Kidney epithelial cell (primary cell): Measurements from ENCODE around the gene CHRNA9. TPM values are rescaled to one million over a fixed set of nuclear protein-coding genes. Genes with fewer than 3 reads are reported as not detected.

Experiments
- DNase-seq: peaks from one replicate; pipeline ENCODE4 v3.0.0-alpha.2; 2010; ENCODE audit warnings: low read depth
- H3K27me3 ChIP-seq: 2 replicates; pipeline ENCODE4 v1.6.0; 2011; ENCODE audit warnings: low read length; ENCODE audit not compliant: control insufficient read depth, insufficient read depth
- H3K36me3 ChIP-seq: 2 replicates; pipeline ENCODE4 v1.5.1; 2011; ENCODE audit warnings: low read length; ENCODE audit not compliant: control insufficient read depth, insufficient read depth
- H3K4me3 ChIP-seq: 2 replicates; pipeline ENCODE4 v1.5.1; 2011; ENCODE audit warnings: low read depth, mild to moderate bottlenecking, control low read depth, low read length
- total RNA-seq: library from RNA; depleted of rRNA; stranded (reverse); fragments of >200 nt; gene quantifications from 2 replicates; pipeline ENCODE4 v1.2.3, GENCODE V29; 2015
- TF ChIP-seq, protein P1 (sequence below): IDR thresholded peaks from 2 replicates; pipeline ENCODE4 v1.5.1; 2011; ENCODE audit warnings: mild to moderate bottlenecking, moderate library complexity, low read length, control low read depth, inconsistent platforms; ENCODE audit not compliant: insufficient read depth, poor library complexity, severe bottlenecking

Gene CHRNA9
- total RNA-seq, 1 donor from 2014 or later: not detected

DNA sequence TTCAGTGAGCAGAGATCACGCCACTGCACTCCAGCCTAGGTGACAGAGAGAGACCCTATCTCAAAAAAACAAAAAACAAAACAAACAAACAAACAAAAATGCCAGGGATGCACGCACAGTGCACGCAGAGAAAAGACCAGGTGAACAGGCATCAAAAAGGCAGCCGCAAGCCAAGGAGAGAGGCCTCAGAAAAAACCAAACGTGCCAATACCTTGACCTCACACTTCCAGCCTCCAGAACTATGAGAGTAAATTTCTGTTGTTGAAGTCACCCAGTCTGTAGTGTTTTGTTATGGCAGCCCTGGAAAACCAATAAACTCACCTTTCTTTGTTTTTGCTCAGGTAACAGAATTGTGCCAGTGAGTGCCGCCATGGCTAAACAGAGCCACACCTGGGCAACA is 66.0 kb downstream of the CHRNA9 start:
- TF ChIP-seq, protein P1, sequence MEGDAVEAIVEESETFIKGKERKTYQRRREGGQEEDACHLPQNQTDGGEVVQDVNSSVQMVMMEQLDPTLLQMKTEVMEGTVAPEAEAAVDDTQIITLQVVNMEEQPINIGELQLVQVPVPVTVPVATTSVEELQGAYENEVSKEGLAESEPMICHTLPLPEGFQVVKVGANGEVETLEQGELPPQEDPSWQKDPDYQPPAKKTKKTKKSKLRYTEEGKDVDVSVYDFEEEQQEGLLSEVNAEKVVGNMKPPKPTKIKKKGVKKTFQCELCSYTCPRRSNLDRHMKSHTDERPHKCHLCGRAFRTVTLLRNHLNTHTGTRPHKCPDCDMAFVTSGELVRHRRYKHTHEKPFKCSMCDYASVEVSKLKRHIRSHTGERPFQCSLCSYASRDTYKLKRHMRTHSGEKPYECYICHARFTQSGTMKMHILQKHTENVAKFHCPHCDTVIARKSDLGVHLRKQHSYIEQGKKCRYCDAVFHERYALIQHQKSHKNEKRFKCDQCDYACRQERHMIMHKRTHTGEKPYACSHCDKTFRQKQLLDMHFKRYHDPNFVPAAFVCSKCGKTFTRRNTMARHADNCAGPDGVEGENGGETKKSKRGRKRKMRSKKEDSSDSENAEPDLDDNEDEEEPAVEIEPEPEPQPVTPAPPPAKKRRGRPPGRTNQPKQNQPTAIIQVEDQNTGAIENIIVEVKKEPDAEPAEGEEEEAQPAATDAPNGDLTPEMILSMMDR: no peak

DNA sequence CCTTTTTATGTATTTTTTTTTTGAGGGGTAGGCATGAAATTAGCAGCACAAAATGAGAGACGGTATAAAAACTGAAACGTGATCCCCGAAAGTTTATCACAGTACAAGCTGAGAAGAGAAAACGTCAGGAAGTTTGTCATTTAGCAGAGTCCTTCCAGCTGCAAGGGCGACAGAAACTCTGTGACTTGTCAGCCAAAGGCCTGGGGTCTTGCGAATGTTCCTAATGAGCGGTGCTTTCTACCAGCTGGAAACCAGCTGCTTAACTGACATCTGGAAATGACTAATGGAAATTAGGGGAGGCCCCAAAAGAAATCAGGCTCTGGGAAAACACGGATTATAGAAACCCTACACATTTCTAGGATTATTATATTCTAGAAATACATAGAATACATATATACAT is 66.5 kb downstream of the CHRNA9 start:
- no peaks in the 10 kb centered on the region for H3K36me3 ChIP-seq
- TF ChIP-seq, protein P1: no peak
- no peaks in the 10 kb centered on the region for H3K27me3 ChIP-seq
- H3K4me3 ChIP-seq: no peak overlapping the region
- no peak for DNase-seq

More for the DNA sequence above, 66.0 kb downstream of the CHRNA9 start:
- H3K27me3 ChIP-seq: no peaks in the 10 kb centered on the region
- H3K4me3 ChIP-seq: no peak overlapping the region
- DNase-seq: no peak
- no peaks in the 10 kb centered on the region for H3K36me3 ChIP-seq

DNA sequence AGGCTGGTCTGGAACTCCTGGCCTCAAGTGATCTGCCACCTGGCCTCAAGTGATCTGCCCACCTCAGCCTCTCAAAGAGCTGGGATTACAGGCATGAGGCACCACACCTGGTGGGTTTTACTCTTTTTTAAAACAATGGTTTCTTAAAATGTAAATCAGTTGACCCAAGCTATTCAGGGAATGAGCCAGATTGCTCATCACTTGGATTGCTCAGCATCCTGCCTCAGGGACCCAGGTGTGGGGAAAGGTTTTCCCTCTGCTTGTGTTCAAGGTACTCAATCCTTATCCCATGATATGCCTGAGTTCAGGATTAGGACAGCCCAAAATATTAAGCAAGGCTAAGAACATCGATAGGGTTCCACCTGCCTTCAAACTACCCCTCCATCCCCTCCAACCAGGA is 67.4 kb downstream of the CHRNA9 start:
- H3K36me3 ChIP-seq: no peaks in the 10 kb centered on the region
- DNase-seq: no peak
- H3K4me3 ChIP-seq: no peak overlapping the region
- no peaks in the 10 kb centered on the region for H3K27me3 ChIP-seq
- TF ChIP-seq, protein P1: no peak

DNA sequence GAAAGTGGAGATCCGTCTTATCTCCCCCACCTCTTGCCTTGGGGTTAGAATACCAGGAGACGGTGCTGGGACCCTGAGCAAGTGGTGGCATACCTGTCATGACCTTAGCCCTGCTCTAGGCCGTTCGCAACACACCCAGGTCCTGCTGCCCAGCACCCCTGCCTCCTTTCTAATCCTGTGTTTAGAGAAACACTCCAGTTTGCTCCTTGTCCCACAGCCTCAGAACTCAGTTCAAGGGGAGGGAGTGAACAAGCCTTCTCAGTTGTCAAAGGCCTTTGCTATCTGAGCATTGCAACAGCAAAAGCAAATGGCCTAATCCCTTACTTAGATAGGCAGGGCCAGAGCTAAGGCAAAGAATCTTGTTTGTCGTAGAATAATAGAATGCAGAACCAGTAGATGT is 67.9 kb downstream of the CHRNA9 start:
- Histone ChIP-seq H3K36me3 (no peaks in the 10 kb centered on the region), H3K27me3 (no peaks in the 10 kb centered on the region), H3K4me3 (no peak overlapping the region)
- no peak for DNase-seq
- TF ChIP-seq, protein P1: no peak

Other genes with a start within 250 kb of the CHRNA9 start
- gene RHOH, start 138.3 kb upstream of the CHRNA9 start, total RNA-seq: not detected in 2 replicates